Endothelial cell (in vitro differentiated cells): Measurements from ENCODE around the gene KCTD3. TPM values are rescaled to one million over a fixed set of nuclear protein-coding genes. Genes with fewer than 3 reads are reported as not detected.

Experiments used
- DNase-seq: peaks from one replicate; pipeline ENCODE4 v3.0.0; 2021; ENCODE audit warnings: low spot score
- H3K27ac Mint-ChIP-seq: one replicate; pipeline ENCODE4 v1.8.0; 2021; ENCODE audit warnings: mixed read lengths, inconsistent platforms; ENCODE audit not compliant: unreplicated experiment
- H3K27me3 Mint-ChIP-seq: one replicate; pipeline ENCODE4 v1.8.0; 2021; ENCODE audit warnings: mild to moderate bottlenecking, moderate library complexity, mixed read lengths, inconsistent platforms; ENCODE audit not compliant: unreplicated experiment
- H3K36me3 Mint-ChIP-seq: one replicate; pipeline ENCODE4 v1.8.0; 2021; ENCODE audit warnings: mild to moderate bottlenecking, low read depth, mixed read lengths, inconsistent platforms; ENCODE audit not compliant: unreplicated experiment
- H3K4me1 Mint-ChIP-seq: one replicate; pipeline ENCODE4 v1.8.0; 2021; ENCODE audit warnings: mild to moderate bottlenecking, mixed read lengths, inconsistent platforms; ENCODE audit not compliant: unreplicated experiment
- H3K4me3 Mint-ChIP-seq: one replicate; pipeline ENCODE4 v1.8.0; 2021; ENCODE audit warnings: mild to moderate bottlenecking, mixed read lengths, inconsistent platforms; ENCODE audit not compliant: unreplicated experiment
- H3K9me3 Mint-ChIP-seq: one replicate; pipeline ENCODE4 v1.8.0; 2021; ENCODE audit warnings: mixed read lengths, inconsistent platforms; ENCODE audit not compliant: unreplicated experiment
- CTCF ChIP-seq: fragments of 200-600 bp; sonication (generic); IDR thresholded peaks from one replicate; pipeline ENCODE4 v1.5.0; 2021; ENCODE audit warnings: antibody characterized with exemption; ENCODE audit not compliant: unreplicated experiment
- total RNA-seq: library from RNA; stranded (reverse); fragmentation: NEBNext Ultra II Directional; extraction: Animal tissue kit (Norgen Biotek cat#: 25700); gene quantifications from one replicate; pipeline ENCODE4 v1.2.1, GENCODE V29; 2021; ENCODE audit not compliant: unreplicated experiment

The KCTD3 gene
- total RNA-seq, 1 donor from 2014 or later, result 32.9 TPM

- H3K27ac Mint-ChIP-seq, result no peak overlapping the region
- TF ChIP-seq CTCF, result no peak
- no peaks in the 10 kb centered on the region for H3K27me3 Mint-ChIP-seq
- no peaks in the 10 kb centered on the region for H3K9me3 Mint-ChIP-seq
- no peak overlapping the region for H3K4me3 Mint-ChIP-seq
- H3K4me1 Mint-ChIP-seq, result no peaks in the 10 kb centered on the region
- DNase-seq, result no peak
- H3K36me3 Mint-ChIP-seq, result peaks cover 8% of the 10 kb centered on the region
Observed at GRCh38 chr1:215607412-215607811, 40.3 kb downstream of the KCTD3 start.

- Mint-ChIP-seq H3K27me3 (no peaks in the 10 kb centered on the region), H3K4me1 (no peaks in the 10 kb centered on the region), H3K36me3 (peaks cover 20% of the 10 kb centered on the region), H3K4me3 (no peak overlapping the region), H3K27ac (no peak overlapping the region), H3K9me3 (no peaks in the 10 kb centered on the region)
- no peak for TF ChIP-seq CTCF
- DNase-seq, result no peak
Observed at GRCh38 chr1:215608646-215609045, 41.5 kb downstream of the KCTD3 start.

GRCh38 chr1:215612391-215612790 lies 45.3 kb downstream of the KCTD3 start:
- no peak for DNase-seq
- Mint-ChIP-seq H3K27me3 (no peaks in the 10 kb centered on the region), H3K9me3 (no peaks in the 10 kb centered on the region), H3K4me1 (no peaks in the 10 kb centered on the region), H3K27ac (no peak overlapping the region), H3K36me3 (peaks cover 22% of the 10 kb centered on the region), H3K4me3 (no peak overlapping the region)
- no peak for TF ChIP-seq CTCF

DNA sequence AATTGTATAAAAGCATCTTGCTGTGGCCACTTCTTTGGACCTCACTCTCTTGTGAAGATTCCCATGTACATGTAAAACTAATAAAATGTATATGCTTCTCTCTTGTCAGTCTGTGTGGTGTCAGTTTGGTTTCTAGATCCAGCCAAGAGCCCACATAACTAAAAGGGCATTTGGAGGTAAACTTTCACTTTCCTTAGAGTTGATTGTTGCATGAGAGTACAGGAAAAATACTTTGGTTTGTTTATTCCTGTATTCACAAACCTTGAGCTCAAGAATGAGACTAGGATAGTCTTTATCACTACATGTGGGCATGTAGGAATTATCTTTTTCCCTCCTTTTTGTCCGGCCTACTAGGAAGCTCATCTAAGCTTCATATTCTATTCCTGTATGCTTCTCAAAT lies 50.9 kb downstream of the KCTD3 start:
- Mint-ChIP-seq H3K36me3 (peaks cover 9% of the 10 kb centered on the region), H3K27me3 (no peaks in the 10 kb centered on the region), H3K27ac (no peak overlapping the region), H3K4me1 (no peaks in the 10 kb centered on the region), H3K9me3 (no peaks in the 10 kb centered on the region), H3K4me3 (no peak overlapping the region)
- no peak for DNase-seq
- no peak for TF ChIP-seq CTCF

DNA sequence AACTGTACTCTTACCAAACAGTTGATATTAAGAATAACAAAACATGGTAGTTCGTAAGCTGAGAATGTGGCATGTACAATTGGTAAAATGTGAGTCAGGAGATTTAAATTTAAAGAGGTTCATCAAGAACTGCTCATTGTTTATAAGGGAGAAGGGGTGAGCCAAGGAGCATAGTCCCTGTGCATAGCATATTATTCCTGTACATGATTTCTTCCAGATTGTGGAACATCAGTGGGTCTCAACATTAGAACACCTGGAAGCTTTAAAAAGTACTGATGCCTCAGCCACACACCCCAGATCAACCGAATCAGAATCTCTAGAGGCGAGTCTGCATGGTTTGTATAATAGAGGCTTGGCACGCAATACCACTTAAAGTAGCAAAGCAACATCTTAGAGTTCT lies 56.1 kb downstream of the KCTD3 start:
- no peaks in the 10 kb centered on the region for H3K36me3 Mint-ChIP-seq
- DNase-seq, result no peak
- H3K4me1 Mint-ChIP-seq, result no peaks in the 10 kb centered on the region
- TF ChIP-seq CTCF, result no peak
- no peaks in the 10 kb centered on the region for H3K27me3 Mint-ChIP-seq
- H3K9me3 Mint-ChIP-seq, result no peaks in the 10 kb centered on the region
- no peak overlapping the region for H3K27ac Mint-ChIP-seq
- no peak overlapping the region for H3K4me3 Mint-ChIP-seq
